ENCODE results near the gene USP47. TPM values are rescaled to one million over a fixed set of nuclear protein-coding genes. Genes with fewer than 3 reads are reported as not detected.

The USP47 gene
- total and polyA plus RNA-seq, 2 experiments from 2014 or later = 16.3 to 36.7 TPM

- TF ChIP-seq CTCF (conservative IDR thresholded peaks at IDR 0.05; ENCODE audit: low read depth in 2 of 2) (no peak), ZNF462 (CRISPR knock-in tag; IDR thresholded peaks at IDR 0.05) (no peak)
Observed at GRCh38 chr11:11910541-11910940, 68.8 kb downstream of the USP47 start (continued).

- Histone ChIP-seq H3K27me3 (ENCODE audit: insufficient read depth) (no peaks in the 10 kb centered on the region), H3K27ac (ENCODE audit: low read depth) (no peak overlapping the region), H3K4me3 (no peak overlapping the region), H2AFZ (no peak overlapping the region), H3F3A (replicated peaks; ENCODE audit: low read depth) (no peaks in the 10 kb centered on the region), H3K4me2 (no peak overlapping the region), H3K36me3 (ENCODE audit: insufficient read depth) (no peaks in the 10 kb centered on the region), H3K79me2 (replicated peaks; ENCODE audit: insufficient read depth) (no peaks in the 10 kb centered on the region), H3K9me2 (ENCODE audit: insufficient read depth) (no peaks in the 10 kb centered on the region), H4K20me1 (replicated peaks; ENCODE audit: insufficient read depth) (no peaks in the 10 kb centered on the region; the same call in 1 of the 2 replicates), H3K4me1 (ENCODE audit: insufficient read depth) (no peaks in the 10 kb centered on the region)
- no peak overlapping the region for H3K27ac Mint-ChIP-seq
- no peak for ATAC-seq
- peaks cover 14% of the 10 kb centered on the region for H3K4me1 Mint-ChIP-seq
- no peak for DNase-seq (ENCODE audit: low spot score)
- no peaks in the 10 kb centered on the region for H3K9me3 Mint-ChIP-seq
- H3K27me3 Mint-ChIP-seq (ENCODE audit: insufficient read depth, low read depth, poor library complexity) = no peaks in the 10 kb centered on the region
- H3K4me3 Mint-ChIP-seq = no peak overlapping the region
- H3K36me3 Mint-ChIP-seq (ENCODE audit: low read depth) = no peaks in the 10 kb centered on the region
- TF ChIP-seq REST (IDR thresholded peaks at IDR 0.05; ENCODE audit: unreplicated experiment) (no peak), ZNF331 (CRISPR knock-in tag; IDR thresholded peaks at IDR 0.05; ENCODE audit: low read depth) (no peak), EZH2 (IDR thresholded peaks at IDR 0.05; ENCODE audit: low read depth, unreplicated experiment) (no peak), STAT1 (IDR thresholded peaks at IDR 0.05; ENCODE audit: unreplicated experiment) (no peak), CREB1 (CRISPR knock-in tag; IDR thresholded peaks at IDR 0.05; ENCODE audit: low read depth) (no peak)
Observed at GRCh38 chr11:11913395-11913794, 71.6 kb downstream of the USP47 start.
